ENCODE data around the gene PTGER3. TPM values are rescaled to one million over a fixed set of nuclear protein-coding genes. Genes with fewer than 3 reads are reported as not detected.

PTGER3 gene
- total RNA-seq, 1 donor from 2014 or later: 0.22 TPM

DNA sequence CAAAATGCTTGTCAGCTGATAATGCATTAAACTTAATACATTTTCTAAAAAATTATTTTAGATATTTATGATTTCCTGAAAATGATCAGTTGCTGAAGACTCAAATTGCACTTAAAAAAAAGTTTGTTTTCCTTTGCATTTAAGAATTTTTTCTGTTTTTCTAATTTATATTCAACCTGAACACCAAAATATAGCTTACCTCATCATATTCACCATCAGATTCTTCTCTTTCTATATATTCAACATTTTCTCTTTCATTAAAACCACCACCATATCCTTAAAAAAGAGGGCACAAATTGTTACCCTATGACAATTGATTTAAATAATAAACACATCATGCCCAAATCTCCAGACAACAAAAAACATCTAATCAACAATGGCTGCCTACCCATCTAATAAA lies 24.7 kb upstream of the PTGER3 start:
- Mint-ChIP-seq H3K36me3 (ENCODE audit: low read depth) (peaks cover 78% of the 10 kb centered on the region), H3K27me3 (no peaks in the 10 kb centered on the region), H3K4me3 (no peak overlapping the region), H3K27ac (no peak overlapping the region), H3K4me1 (peaks cover 2% of the 10 kb centered on the region), H3K9me3 (no peaks in the 10 kb centered on the region)
- ChIA-PET POLR2A (no interaction called here), CTCF (no interaction called here)
- no peak for ATAC-seq (ENCODE audit: low read depth)
- TF ChIP-seq, protein P1, sequence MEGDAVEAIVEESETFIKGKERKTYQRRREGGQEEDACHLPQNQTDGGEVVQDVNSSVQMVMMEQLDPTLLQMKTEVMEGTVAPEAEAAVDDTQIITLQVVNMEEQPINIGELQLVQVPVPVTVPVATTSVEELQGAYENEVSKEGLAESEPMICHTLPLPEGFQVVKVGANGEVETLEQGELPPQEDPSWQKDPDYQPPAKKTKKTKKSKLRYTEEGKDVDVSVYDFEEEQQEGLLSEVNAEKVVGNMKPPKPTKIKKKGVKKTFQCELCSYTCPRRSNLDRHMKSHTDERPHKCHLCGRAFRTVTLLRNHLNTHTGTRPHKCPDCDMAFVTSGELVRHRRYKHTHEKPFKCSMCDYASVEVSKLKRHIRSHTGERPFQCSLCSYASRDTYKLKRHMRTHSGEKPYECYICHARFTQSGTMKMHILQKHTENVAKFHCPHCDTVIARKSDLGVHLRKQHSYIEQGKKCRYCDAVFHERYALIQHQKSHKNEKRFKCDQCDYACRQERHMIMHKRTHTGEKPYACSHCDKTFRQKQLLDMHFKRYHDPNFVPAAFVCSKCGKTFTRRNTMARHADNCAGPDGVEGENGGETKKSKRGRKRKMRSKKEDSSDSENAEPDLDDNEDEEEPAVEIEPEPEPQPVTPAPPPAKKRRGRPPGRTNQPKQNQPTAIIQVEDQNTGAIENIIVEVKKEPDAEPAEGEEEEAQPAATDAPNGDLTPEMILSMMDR (IDR thresholded peaks at IDR 0.05): no peak
- DNase-seq: no peak
- intact Hi-C loops (cut with micrococcal nuclease): no loop called here

DNA sequence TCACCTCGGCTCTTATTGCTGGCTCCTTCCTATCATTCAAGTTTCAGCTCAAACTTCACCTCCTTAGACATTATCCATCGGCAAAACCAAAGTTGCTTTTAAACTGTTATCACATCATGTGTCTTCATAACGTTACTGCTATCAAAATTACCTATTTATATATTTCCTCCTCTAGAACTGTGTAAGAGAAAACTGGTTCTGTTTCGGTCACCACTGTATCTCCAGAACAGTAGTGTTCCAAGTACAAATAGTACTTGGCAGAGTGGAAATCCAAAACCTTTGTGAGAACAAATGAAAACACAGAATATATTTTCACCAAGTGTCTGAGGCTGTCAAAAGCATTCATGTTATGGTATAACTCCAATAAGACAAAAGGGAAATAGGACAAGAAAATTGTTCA lies 24.1 kb upstream of the PTGER3 start:
- H3K36me3 Mint-ChIP-seq (ENCODE audit: low read depth): peaks cover 79% of the 10 kb centered on the region
- peaks cover 2% of the 10 kb centered on the region for H3K4me1 Mint-ChIP-seq
- POLR2A ChIA-PET: no interaction called here
- no peaks in the 10 kb centered on the region for H3K27me3 Mint-ChIP-seq
- no peak for DNase-seq
- CTCF ChIA-PET: no interaction called here
- TF ChIP-seq, protein P1 (IDR thresholded peaks at IDR 0.05): no peak
- no peak for ATAC-seq (ENCODE audit: low read depth)
- H3K4me3 Mint-ChIP-seq: no peak overlapping the region
- H3K9me3 Mint-ChIP-seq: no peaks in the 10 kb centered on the region
- intact Hi-C loops (cut with micrococcal nuclease): no loop called here
- no peak overlapping the region for H3K27ac Mint-ChIP-seq

- POLR2A ChIA-PET: interaction anchor here (2.4 kb wide), 1 partner anchor 12 kb away, joined by 6 read pairs; the partner anchor contains the start of gene ZRANB2
- intact Hi-C loops (cut with micrococcal nuclease): no loop called here
- H3K27me3 Mint-ChIP-seq: no peaks in the 10 kb centered on the region
Observed at GRCh38 chr1:71068325-71069240, 21.0 kb upstream of the PTGER3 start.

GRCh38 chr1:71054791-71055190 lies 7.2 kb upstream of the PTGER3 start:
- ATAC-seq (ENCODE audit: low read depth) (no peak), DNase-seq (no peak)
- intact Hi-C loops (cut with micrococcal nuclease): no loop called here
- Mint-ChIP-seq H3K4me1 (peaks cover 4% of the 10 kb centered on the region), H3K4me3 (no peak overlapping the region), H3K36me3 (ENCODE audit: low read depth) (peaks cover 19% of the 10 kb centered on the region), H3K27ac (no peak overlapping the region), H3K9me3 (no peaks in the 10 kb centered on the region), H3K27me3 (peaks cover 4% of the 10 kb centered on the region)
- CTCF ChIA-PET: no interaction called here
- TF ChIP-seq, protein P1 (IDR thresholded peaks at IDR 0.05): no peak
- POLR2A ChIA-PET: no interaction called here

More at GRCh38 chr1:71068325-71069240, 21.0 kb upstream of the PTGER3 start:
- Mint-ChIP-seq H3K27ac (no peak overlapping the region), H3K36me3 (ENCODE audit: low read depth) (peaks cover 80% of the 10 kb centered on the region), H3K4me3 (no peak overlapping the region), H3K4me1 (peaks cover 2% of the 10 kb centered on the region), H3K9me3 (no peaks in the 10 kb centered on the region)
- CTCF ChIA-PET: no interaction called here
- TF ChIP-seq, protein P1 (IDR thresholded peaks at IDR 0.05): no peak
- ATAC-seq (ENCODE audit: low read depth) (no peak), DNase-seq (no peak)

- Mint-ChIP-seq H3K9me3 (no peaks in the 10 kb centered on the region), H3K27me3 (peaks cover 5% of the 10 kb centered on the region), H3K36me3 (ENCODE audit: low read depth) (peaks cover 16% of the 10 kb centered on the region), H3K4me3 (no peak overlapping the region), H3K27ac (no peak overlapping the region), H3K4me1 (peaks cover 4% of the 10 kb centered on the region)
- DNase-seq: no peak
- TF ChIP-seq, protein P1 (IDR thresholded peaks at IDR 0.05): no peak
- CTCF ChIA-PET: no interaction called here
- POLR2A ChIA-PET: no interaction called here
- intact Hi-C loops (cut with micrococcal nuclease): no loop called here
- no peak for ATAC-seq (ENCODE audit: low read depth)
Observed at GRCh38 chr1:71054281-71054731, 6.7 kb upstream of the PTGER3 start.
